ENCODE data around the gene DIP2C. TPM values are rescaled to one million over a fixed set of nuclear protein-coding genes. Genes with fewer than 3 reads are reported as not detected.

DIP2C gene
- total RNA-seq, 3 donors from 2014 or later, result 17.1 to 48.2 (median 20.3) TPM

- no peaks in the 10 kb centered on the region for H3K4me1 ChIP-seq
- H3K27me3 ChIP-seq, result no peaks in the 10 kb centered on the region
- H3K36me3 ChIP-seq, result no peaks in the 10 kb centered on the region
- H3K4me3 ChIP-seq, result no peak overlapping the region
- no peak for TF ChIP-seq POLR2A (IDR thresholded peaks at IDR 0.05)
- TF ChIP-seq CTCF (IDR thresholded peaks at IDR 0.05), result no peak
- no peak for TF ChIP-seq POLR2AphosphoS5 (IDR thresholded peaks at IDR 0.05)
- no peaks in the 10 kb centered on the region for H3K9me3 ChIP-seq
- DNase-seq (ENCODE audit: low spot score in 2 of 2), result no peak
- no peak overlapping the region for H3K27ac ChIP-seq
- intact Hi-C loops (cut with DNase I; ENCODE audit: low total_unique reads), result no loop called here
Observed at GRCh38 chr10:357201-357950, 332.1 kb downstream of the DIP2C start.

GRCh38 chr10:356452-356851, 333.0 kb downstream of the DIP2C start:
- no peak overlapping the region for H3K4me3 ChIP-seq
- no peak for TF ChIP-seq POLR2A (IDR thresholded peaks at IDR 0.05)
- no peak for TF ChIP-seq POLR2AphosphoS5 (IDR thresholded peaks at IDR 0.05)
- no peak for TF ChIP-seq CTCF (IDR thresholded peaks at IDR 0.05)
- no peak for DNase-seq (ENCODE audit: low spot score in 2 of 2)
- no peaks in the 10 kb centered on the region for H3K9me3 ChIP-seq
- intact Hi-C loops (cut with DNase I; ENCODE audit: low total_unique reads), result no loop called here
- no peaks in the 10 kb centered on the region for H3K27me3 ChIP-seq
- no peak overlapping the region for H3K27ac ChIP-seq
- H3K4me1 ChIP-seq, result no peaks in the 10 kb centered on the region
- no peaks in the 10 kb centered on the region for H3K36me3 ChIP-seq

- Histone ChIP-seq H3K9me3 (no peaks in the 10 kb centered on the region), H3K27me3 (no peaks in the 10 kb centered on the region), H3K4me3 (no peak overlapping the region), H3K4me1 (no peaks in the 10 kb centered on the region), H3K36me3 (no peaks in the 10 kb centered on the region), H3K27ac (no peak overlapping the region)
- DNase-seq (ENCODE audit: low spot score in 2 of 2), result no peak
- no peak for TF ChIP-seq POLR2A (IDR thresholded peaks at IDR 0.05)
- no peak for TF ChIP-seq CTCF (IDR thresholded peaks at IDR 0.05)
- no peak for TF ChIP-seq POLR2AphosphoS5 (IDR thresholded peaks at IDR 0.05)
- intact Hi-C loops (cut with DNase I; ENCODE audit: low total_unique reads), result no loop called here
Observed at GRCh38 chr10:354901-355617, 334.4 kb downstream of the DIP2C start.

- no peaks in the 10 kb centered on the region for H3K27me3 ChIP-seq
- no peaks in the 10 kb centered on the region for H3K9me3 ChIP-seq
- H3K4me3 ChIP-seq, result no peak overlapping the region
- H3K36me3 ChIP-seq, result peaks cover 4% of the 10 kb centered on the region
- no peaks in the 10 kb centered on the region for H3K4me1 ChIP-seq
- TF ChIP-seq CTCF (IDR thresholded peaks at IDR 0.05), result no peak
- TF ChIP-seq POLR2A (IDR thresholded peaks at IDR 0.05), result no peak
- TF ChIP-seq POLR2AphosphoS5 (IDR thresholded peaks at IDR 0.05), result no peak
- intact Hi-C loops (cut with DNase I; ENCODE audit: low total_unique reads), result no loop called here
- H3K27ac ChIP-seq, result no peak overlapping the region
- DNase-seq (ENCODE audit: low spot score in 2 of 2), result no peak
Observed at GRCh38 chr10:352476-353235, 336.8 kb downstream of the DIP2C start.
